Stimulated activated naive B cell treated with anti-CD40 and anti-IgM and Interleukin-4, amounts not matched to agents 10 μg/mL and 1 μg/mL and 100 μg/mL, for 72 hours (primary cell): Measurements from ENCODE around the gene SLCO1B1.
"Not testable (repeated sequence)": the region's sequence is repeated elsewhere in the genome, so short reads cannot be mapped to it uniquely, and the experiment has no call there.

Source experiments
- ATAC-seq, 2 donors: fragments of 150-1000 bp; cut with Tn5 transposase; replicated peaks; 2 replicates each; pipeline ENCODE4 v1.10.0; 2021; ENCODE audit warnings: moderate library complexity in 1 of 2
- DNase-seq: peaks from one replicate; pipeline ENCODE4 v3.0.0; 2021
- H3K27ac Mint-ChIP-seq: one replicate; pipeline ENCODE4 v1.8.0; 2022; ENCODE audit warnings: mild to moderate bottlenecking, mixed read lengths
- H3K27me3 Mint-ChIP-seq, 2 donors: one replicate each; pipeline ENCODE4 v1.8.0; 2022; ENCODE audit warnings: mixed read lengths in 2 of 2
- H3K36me3 Mint-ChIP-seq, 2 donors: one replicate each; pipeline ENCODE4 v1.8.0; 2022; ENCODE audit warnings: mixed read lengths in 2 of 2, mild to moderate bottlenecking in 1 of 2
- H3K4me1 Mint-ChIP-seq, 2 donors: one replicate each; pipeline ENCODE4 v1.8.0; 2022; ENCODE audit warnings: mixed read lengths in 2 of 2, mild to moderate bottlenecking in 1 of 2
- H3K4me3 Mint-ChIP-seq, 2 donors: one replicate each; pipeline ENCODE4 v1.8.0; 2022; ENCODE audit warnings: mild to moderate bottlenecking in 2 of 2, mixed read lengths in 2 of 2, moderate library complexity in 1 of 2
- H3K9me3 Mint-ChIP-seq, 2 donors: one replicate each; pipeline ENCODE4 v1.8.0; 2022; ENCODE audit warnings: mixed read lengths in 2 of 2, mild to moderate bottlenecking in 1 of 2

Gene SLCO1B1

GRCh38 chr12:21165048-21165447 is 34.1 kb downstream of the SLCO1B1 start:
- Mint-ChIP-seq H3K4me1 (peaks cover 0 to 5% of the 10 kb centered on the region in 2 donors), H3K36me3 (no peaks in the 10 kb centered on the region), H3K9me3 (peaks cover 8 to 10% of the 10 kb centered on the region in 2 donors), H3K27me3 (no peaks in the 10 kb centered on the region), H3K4me3 (no peak overlapping the region), H3K27ac (no peak overlapping the region)
- ATAC-seq (no peak), DNase-seq (no peak)

- ATAC-seq (peak; percentile 38 to 48), DNase-seq (peak; percentile 6)
These were observed 39.0 kb downstream of the SLCO1B1 start for GRCh38 chr12:21169878-21170472.

DNA sequence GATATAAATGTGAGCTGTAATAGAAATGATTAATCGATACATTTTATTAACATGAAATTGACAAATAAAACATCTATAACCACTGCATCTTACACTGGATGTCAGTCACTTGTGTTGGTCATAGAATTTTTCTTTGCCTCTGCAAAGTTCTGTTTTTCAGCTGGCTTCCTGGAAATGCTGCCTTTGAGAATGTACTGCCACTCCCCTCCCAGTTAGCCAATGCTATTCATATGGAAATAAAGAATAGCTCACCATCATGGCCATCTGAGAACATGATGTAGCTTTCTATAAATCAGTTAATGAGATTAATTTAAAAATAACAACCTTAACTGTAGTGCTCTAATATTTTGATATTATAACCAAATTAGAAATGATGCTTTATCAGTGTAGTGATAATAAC is 41.1 kb downstream of the SLCO1B1 start:
- no peak overlapping the region for H3K4me3 Mint-ChIP-seq
- ATAC-seq (no peak), DNase-seq (no peak)
- no peaks in the 10 kb centered on the region for H3K36me3 Mint-ChIP-seq
- H3K9me3 Mint-ChIP-seq: peaks cover 6 to 11% of the 10 kb centered on the region in 2 donors
- peaks cover 0 to 6% of the 10 kb centered on the region in 2 donors for H3K4me1 Mint-ChIP-seq
- no peaks in the 10 kb centered on the region for H3K27me3 Mint-ChIP-seq
- H3K27ac Mint-ChIP-seq: no peak overlapping the region

More at GRCh38 chr12:21169878-21170472, 39.0 kb downstream of the SLCO1B1 start:
- Mint-ChIP-seq H3K9me3 (peaks cover 6 to 11% of the 10 kb centered on the region in 2 donors), H3K27me3 (no peaks in the 10 kb centered on the region), H3K4me1 (peaks cover 0 to 6% of the 10 kb centered on the region in 2 donors), H3K4me3 (no peak overlapping the region), H3K27ac (no peak overlapping the region), H3K36me3 (no peaks in the 10 kb centered on the region)

DNA sequence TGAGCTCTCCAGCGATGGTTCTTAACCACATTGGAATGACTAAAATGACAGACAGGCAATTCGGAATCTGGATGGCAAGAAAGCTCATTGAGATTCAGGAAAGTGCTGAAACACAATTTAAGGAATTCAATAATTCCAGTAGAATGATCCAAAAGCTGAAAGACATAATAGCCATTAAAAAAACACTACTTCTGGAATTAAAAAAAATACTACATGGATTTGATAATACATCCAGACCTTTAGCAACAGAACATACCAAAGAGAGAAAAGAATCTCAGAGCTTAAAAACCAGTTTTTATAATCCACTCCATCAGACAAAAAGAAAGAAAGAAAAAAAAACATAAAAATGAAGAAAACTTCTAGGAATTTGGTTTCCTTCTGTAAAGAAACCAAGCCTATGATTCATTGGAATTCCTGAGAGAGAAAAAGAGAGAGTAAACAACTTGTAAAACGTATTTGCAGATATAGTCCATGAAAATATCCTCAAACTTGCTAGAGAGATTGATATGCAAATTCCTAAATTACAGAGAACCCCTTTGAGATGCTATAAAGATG is 52.8 kb downstream of the SLCO1B1 start:
- Mint-ChIP-seq H3K27ac (no peak overlapping the region), H3K27me3 (no peaks in the 10 kb centered on the region), H3K4me1 (no peaks in the 10 kb centered on the region), H3K36me3 (no peaks in the 10 kb centered on the region), H3K9me3 (peaks cover 0 to 2% of the 10 kb centered on the region in 2 donors), H3K4me3 (no peak overlapping the region)
- ATAC-seq: no peak
- DNase-seq: no peak

DNA sequence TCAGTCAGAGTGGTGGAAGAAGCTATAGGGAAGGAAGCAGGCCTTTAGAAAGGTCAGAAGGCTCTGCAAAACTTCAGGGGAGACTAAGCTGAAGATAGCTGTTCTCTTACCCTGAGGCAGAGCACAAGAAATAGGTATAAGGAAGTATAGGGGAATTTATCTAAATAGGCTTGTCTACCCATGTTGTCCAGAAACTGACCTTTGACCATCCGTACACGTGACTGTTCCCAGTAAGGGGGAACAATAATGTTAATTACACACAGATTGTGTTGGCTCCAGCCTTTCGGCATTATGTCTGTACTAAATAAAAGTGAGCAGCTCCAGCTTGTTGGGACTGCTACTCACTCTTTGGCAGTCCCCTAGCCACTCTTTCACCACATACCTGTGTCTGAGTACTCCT is 59.0 kb downstream of the SLCO1B1 start:
- H3K9me3 Mint-ChIP-seq: peaks cover 3 to 5% of the 10 kb centered on the region in 2 donors
- H3K4me1 Mint-ChIP-seq: no peaks in the 10 kb centered on the region
- no peak overlapping the region for H3K27ac Mint-ChIP-seq
- no peaks in the 10 kb centered on the region for H3K36me3 Mint-ChIP-seq
- no peaks in the 10 kb centered on the region for H3K27me3 Mint-ChIP-seq
- no peak for ATAC-seq
- DNase-seq: no peak
- H3K4me3 Mint-ChIP-seq: no peak overlapping the region

DNA sequence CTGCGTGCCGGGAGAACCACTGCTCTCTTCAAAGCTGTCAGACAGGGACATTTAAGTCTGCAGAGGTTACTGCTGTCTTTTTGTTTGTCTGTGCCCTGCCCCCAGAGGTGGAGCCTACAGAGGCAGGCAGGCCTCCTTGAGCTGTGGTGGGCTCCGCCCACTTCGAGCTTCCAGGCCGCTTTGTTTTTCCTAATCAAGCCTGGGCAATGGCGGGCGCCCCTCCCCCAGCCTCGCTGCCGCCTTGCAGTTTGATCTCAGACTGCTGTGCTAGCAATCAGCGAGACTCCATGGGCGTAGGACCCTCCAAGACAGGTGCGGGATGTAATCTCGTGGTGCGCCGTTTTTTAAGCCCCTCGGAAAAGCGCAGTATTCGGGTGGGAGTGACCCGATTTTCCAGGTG is 83.4 kb downstream of the SLCO1B1 start:
- not testable (repeated sequence) for H3K27me3 Mint-ChIP-seq, H3K4me1 Mint-ChIP-seq, H3K9me3 Mint-ChIP-seq, DNase-seq, H3K36me3 Mint-ChIP-seq, ATAC-seq, H3K27ac Mint-ChIP-seq, H3K4me3 Mint-ChIP-seq

- Mint-ChIP-seq H3K36me3 (no peaks in the 10 kb centered on the region), H3K9me3 (peaks cover 0 to 3% of the 10 kb centered on the region in 2 donors), H3K27me3 (no peaks in the 10 kb centered on the region), H3K27ac (no peak overlapping the region), H3K4me3 (no peak overlapping the region), H3K4me1 (no peaks in the 10 kb centered on the region)
- no peak for ATAC-seq
- no peak for DNase-seq
These were observed 88.2 kb downstream of the SLCO1B1 start for GRCh38 chr12:21219206-21219605.

DNA sequence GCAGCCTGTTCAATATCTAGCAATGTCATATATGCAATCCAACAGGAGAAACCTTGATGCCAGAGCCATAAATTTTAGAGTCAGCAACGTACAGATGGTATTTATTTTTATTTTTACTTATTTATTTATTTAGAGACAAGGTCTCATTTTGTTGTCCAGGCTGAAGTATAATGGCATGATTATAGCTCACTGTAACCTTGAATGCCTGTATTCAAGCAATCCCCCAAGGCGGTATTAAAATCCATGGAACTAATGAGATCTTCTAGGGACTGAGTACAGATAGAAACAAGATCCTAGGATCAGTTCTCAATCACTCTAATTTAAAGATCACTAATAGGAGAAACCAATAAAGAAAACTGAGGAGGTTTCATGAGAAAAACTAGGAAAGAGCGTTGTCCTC is 89.3 kb downstream of the SLCO1B1 start:
- Mint-ChIP-seq H3K4me3 (no peak overlapping the region), H3K9me3 (no peaks in the 10 kb centered on the region), H3K27me3 (no peaks in the 10 kb centered on the region), H3K27ac (no peak overlapping the region), H3K4me1 (no peaks in the 10 kb centered on the region), H3K36me3 (no peaks in the 10 kb centered on the region)
- no peak for DNase-seq
- ATAC-seq: no peak

DNA sequence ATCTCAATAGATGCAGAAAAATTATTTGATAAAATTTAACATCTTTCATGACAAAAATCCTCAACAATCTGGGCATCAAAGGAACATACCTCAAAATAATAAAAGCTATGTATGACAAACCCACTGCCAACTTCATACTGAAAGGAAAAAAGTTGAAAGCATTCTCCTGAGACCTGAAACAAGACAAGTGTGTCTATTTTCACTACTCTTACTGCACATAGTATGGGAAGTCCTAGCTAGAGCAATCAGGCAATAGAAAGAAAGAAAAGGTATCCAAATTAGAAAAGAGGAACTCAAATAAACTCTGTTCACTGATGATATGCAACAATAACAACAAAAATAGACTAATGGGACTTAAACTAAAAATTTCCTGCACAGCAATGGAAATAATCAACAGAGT is 90.1 kb downstream of the SLCO1B1 start:
- no peak for DNase-seq
- Mint-ChIP-seq H3K4me3 (no peak overlapping the region), H3K27me3 (no peaks in the 10 kb centered on the region), H3K36me3 (no peaks in the 10 kb centered on the region), H3K4me1 (no peaks in the 10 kb centered on the region), H3K9me3 (no peaks in the 10 kb centered on the region), H3K27ac (no peak overlapping the region)
- ATAC-seq: no peak

GRCh38 chr12:21221778-21222177 is 90.8 kb downstream of the SLCO1B1 start:
- Mint-ChIP-seq H3K27ac (no peak overlapping the region), H3K27me3 (no peaks in the 10 kb centered on the region), H3K4me3 (no peak overlapping the region), H3K4me1 (no peaks in the 10 kb centered on the region), H3K9me3 (no peaks in the 10 kb centered on the region), H3K36me3 (no peaks in the 10 kb centered on the region)
- ATAC-seq (no peak), DNase-seq (no peak)

DNA sequence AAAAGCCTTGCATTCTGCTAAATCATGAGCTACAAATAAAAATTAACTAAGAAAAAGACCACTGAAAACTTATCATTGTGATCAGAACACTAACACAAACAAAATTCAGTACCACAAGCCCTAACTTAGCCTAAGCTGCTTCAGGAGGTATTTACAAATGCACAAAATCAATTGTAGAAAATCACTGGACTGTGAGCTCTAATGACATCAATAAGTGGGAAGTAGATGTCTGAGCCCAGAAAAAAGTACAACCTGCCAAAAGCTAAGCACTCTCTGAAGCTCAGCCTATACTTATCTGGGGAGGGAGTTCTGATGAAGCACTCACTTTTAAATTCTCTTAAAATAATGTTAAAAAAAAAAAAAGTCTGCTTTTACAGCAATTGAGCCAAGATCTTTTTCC is 92.9 kb downstream of the SLCO1B1 start:
- H3K9me3 Mint-ChIP-seq: no peaks in the 10 kb centered on the region
- DNase-seq (no peak), ATAC-seq (no peak)
- H3K27ac Mint-ChIP-seq: no peak overlapping the region
- no peaks in the 10 kb centered on the region for H3K36me3 Mint-ChIP-seq
- H3K4me1 Mint-ChIP-seq: no peaks in the 10 kb centered on the region
- no peak overlapping the region for H3K4me3 Mint-ChIP-seq
- no peaks in the 10 kb centered on the region for H3K27me3 Mint-ChIP-seq

GRCh38 chr12:21234395-21234794 is 103.4 kb downstream of the SLCO1B1 start:
- H3K36me3 Mint-ChIP-seq: no peaks in the 10 kb centered on the region
- H3K4me1 Mint-ChIP-seq: no peaks in the 10 kb centered on the region
- no peaks in the 10 kb centered on the region for H3K27me3 Mint-ChIP-seq
- peaks cover 0 to 3% of the 10 kb centered on the region in 2 donors for H3K9me3 Mint-ChIP-seq
- no peak overlapping the region for H3K4me3 Mint-ChIP-seq
- no peak overlapping the region for H3K27ac Mint-ChIP-seq
- DNase-seq (no peak), ATAC-seq (no peak)

DNA sequence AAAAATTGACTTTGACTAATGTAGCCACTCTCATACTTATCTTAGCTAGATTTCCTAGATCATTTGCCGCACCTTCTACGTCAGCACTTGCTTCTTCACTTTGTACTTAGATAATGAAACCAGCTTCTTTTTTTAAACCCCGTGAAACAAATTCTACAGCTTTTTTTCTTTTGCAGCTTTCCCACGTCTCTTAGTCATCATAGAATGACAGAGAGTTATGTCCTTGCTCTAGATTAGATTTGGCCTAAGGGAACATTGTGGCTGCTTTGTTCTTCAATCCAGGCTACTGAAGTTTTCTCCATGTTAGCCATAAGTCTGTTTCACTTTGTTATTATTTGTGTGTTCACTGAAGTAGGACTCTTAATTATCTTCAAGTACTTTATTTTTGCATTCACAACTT is 108.9 kb downstream of the SLCO1B1 start:
- H3K4me3 Mint-ChIP-seq: no peak overlapping the region
- no peak overlapping the region for H3K27ac Mint-ChIP-seq
- no peaks in the 10 kb centered on the region for H3K36me3 Mint-ChIP-seq
- ATAC-seq (no peak), DNase-seq (no peak)
- no peaks in the 10 kb centered on the region for H3K27me3 Mint-ChIP-seq
- no peaks in the 10 kb centered on the region for H3K9me3 Mint-ChIP-seq
- H3K4me1 Mint-ChIP-seq: no peaks in the 10 kb centered on the region

DNA sequence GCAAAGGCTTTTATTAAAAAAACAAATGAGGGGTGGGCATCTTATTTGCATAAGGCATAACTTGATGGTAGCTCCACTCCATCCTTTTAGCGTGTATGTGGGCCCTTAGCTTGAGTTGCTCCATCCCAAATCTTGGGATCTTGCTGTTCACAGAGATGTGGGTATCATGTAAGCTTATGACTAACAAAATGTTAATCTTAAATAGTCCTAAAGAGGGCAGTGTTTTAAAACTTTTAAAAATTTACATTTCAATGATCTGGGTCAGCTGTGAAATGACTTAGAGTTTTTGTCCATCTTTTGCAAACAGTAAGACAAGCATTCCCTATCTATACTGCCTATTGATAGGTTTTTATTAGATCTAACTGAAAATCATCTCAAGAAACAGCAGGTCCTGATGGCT is 117.7 kb downstream of the SLCO1B1 start:
- peak in 1 of 2 donors; percentile 48 for ATAC-seq
- H3K27me3 Mint-ChIP-seq: no peaks in the 10 kb centered on the region
- no peak overlapping the region for H3K4me3 Mint-ChIP-seq
- no peak for DNase-seq
- no peaks in the 10 kb centered on the region for H3K4me1 Mint-ChIP-seq
- H3K36me3 Mint-ChIP-seq: no peaks in the 10 kb centered on the region
- H3K9me3 Mint-ChIP-seq: no peaks in the 10 kb centered on the region
- H3K27ac Mint-ChIP-seq: no peak overlapping the region

- Mint-ChIP-seq H3K4me1 (no peaks in the 10 kb centered on the region), H3K27ac (no peak overlapping the region), H3K4me3 (no peak overlapping the region), H3K9me3 (no peaks in the 10 kb centered on the region), H3K36me3 (no peaks in the 10 kb centered on the region), H3K27me3 (no peaks in the 10 kb centered on the region)
- ATAC-seq: no peak
- DNase-seq: no peak
These were observed 121.1 kb downstream of the SLCO1B1 start for GRCh38 chr12:21252070-21252469.
